OCI-LY3 (cell line): ENCODE data around the gene WBP1.
"Not testable (repeated sequence)": the region's sequence is repeated elsewhere in the genome, so short reads cannot be mapped to it uniquely, and the experiment has no call there.

Experiments used
- H2AFZ ChIP-seq: fragments of 200-600, 300-600 bp; shearing (Covaris generic); 2 replicates; pipeline ENCODE4 v1.6.0; 2014; ENCODE audit warnings: antibody characterized with exemption, low read depth, low read length
- H3K27ac ChIP-seq: fragments of 200-600, 300-600 bp; sonication (generic); 2 replicates; pipeline ENCODE4 v1.5.1; 2014; ENCODE audit warnings: mild to moderate bottlenecking, low read length, moderate library complexity, mixed read lengths
- H3K27me3 ChIP-seq: fragments of 200-600, 300-600 bp; sonication (generic); 2 replicates; pipeline ENCODE4 v1.6.1; 2014; ENCODE audit warnings: low read depth, low read length, mixed read lengths
- H3K36me3 ChIP-seq: fragments of 200-600, 300-600 bp; sonication (generic); replicated peaks from 2 replicates; pipeline ENCODE3; 2014; ENCODE audit warnings: low read depth, low read length, mixed read lengths
- H3K4me1 ChIP-seq: fragments of 300-600, 200-600 bp; sonication (generic); 2 replicates; pipeline ENCODE4 v1.6.1; 2014; ENCODE audit warnings: low read length, mixed read lengths
- H3K4me2 ChIP-seq: fragments of 200-600, 300-600 bp; sonication (generic); 2 replicates; pipeline ENCODE4 v1.6.1; 2014; ENCODE audit warnings: low read length, mixed read lengths
- H3K4me3 ChIP-seq: fragments of 300-600, 200-600 bp; sonication (generic); 2 replicates; pipeline ENCODE4 v1.5.1; 2014; ENCODE audit warnings: antibody characterized with exemption, mild to moderate bottlenecking, low read length, moderate library complexity
- H3K79me2 ChIP-seq: fragments of 300-600, 200-600 bp; shearing (Covaris generic); 2 replicates; pipeline ENCODE4 v1.6.1; 2014; ENCODE audit warnings: mild to moderate bottlenecking, low read length, mixed read lengths
- H3K9ac ChIP-seq: fragments of 300-600, 200-600 bp; shearing (Covaris generic); 2 replicates; pipeline ENCODE4 v1.6.0; 2014; ENCODE audit warnings: mild to moderate bottlenecking, low read length, moderate library complexity
- H3K9me3 ChIP-seq: fragments of 200-600, 300-600 bp; shearing (Covaris generic); 2 replicates; pipeline ENCODE4 v1.6.1; 2014; ENCODE audit warnings: low read length, mixed read lengths; ENCODE audit not compliant: insufficient read depth
- H4K20me1 ChIP-seq: fragments of 200-600, 300-600 bp; sonication (generic); 2 replicates; pipeline ENCODE4 v1.6.1; 2016; ENCODE audit warnings: low read length, mixed read lengths; ENCODE audit not compliant: insufficient read depth
- EZH2phosphoT487 ChIP-seq: fragments of 200-600 bp; shearing (Covaris generic); IDR thresholded peaks from 2 replicates; pipeline ENCODE4 v1.6.1; 2018; ENCODE audit warnings: antibody characterized with exemption, mixed run types, low read depth
- TF ChIP-seq, protein P1 (sequence below): fragments of 200-600, 300-600 bp; sonication (generic); IDR thresholded peaks from 2 replicates; pipeline ENCODE4 v1.5.1; 2014; ENCODE audit warnings: antibody characterized with exemption, low read length, low read depth

Gene WBP1

DNA sequence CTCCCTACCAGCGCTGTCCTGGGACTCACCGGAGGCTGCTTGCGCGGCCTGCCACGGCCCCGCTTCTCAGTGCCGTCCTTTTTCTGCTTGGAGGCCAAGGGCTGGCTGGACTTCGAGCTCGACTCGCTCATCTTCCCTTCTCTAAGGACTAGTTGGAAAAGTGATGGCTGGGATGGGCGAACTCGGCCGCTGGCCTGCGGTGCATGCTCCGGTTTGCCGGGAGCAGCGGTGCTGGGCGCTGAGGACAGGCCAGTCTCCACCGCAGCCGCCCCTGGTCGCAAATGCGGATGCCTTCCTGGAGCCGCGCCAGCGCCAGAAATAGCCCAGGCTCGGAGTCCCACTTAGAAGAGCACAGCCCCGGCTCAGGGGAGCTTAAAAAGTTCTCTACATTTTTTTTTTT is 39.9 kb upstream of the WBP1 start:
- no peak overlapping the region for H3K4me2 ChIP-seq
- H3K9ac ChIP-seq = no peak overlapping the region

DNA sequence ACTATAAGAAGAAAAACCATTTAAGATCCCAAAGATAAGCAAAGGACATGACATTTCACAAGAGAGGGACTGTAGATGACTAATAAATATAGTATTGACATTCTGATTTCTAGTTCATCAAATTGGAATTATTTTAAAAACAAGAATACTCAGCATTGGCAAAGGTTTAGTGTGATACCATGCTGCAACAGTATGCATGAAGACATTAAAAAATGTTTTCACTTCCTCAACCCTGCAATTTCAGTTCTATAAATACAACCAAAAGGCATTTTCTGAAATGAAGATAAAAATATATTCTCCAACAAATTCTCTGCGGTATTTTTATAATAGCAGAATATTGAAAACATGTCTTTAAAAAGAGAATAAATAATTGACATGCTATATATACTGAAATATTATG is 38.9 kb upstream of the WBP1 start:
- peaks cover 8% of the 10 kb centered on the region for H3K36me3 ChIP-seq
- H3K4me1 ChIP-seq = peaks cover 32% of the 10 kb centered on the region
- H3K27ac ChIP-seq = peak overlapping the region; percentile 31
- H3K4me3 ChIP-seq = peak overlapping the region; percentile 88
- H2AFZ ChIP-seq = no peak overlapping the region
- TF ChIP-seq EZH2phosphoT487 = no peak
- TF ChIP-seq, protein P1, sequence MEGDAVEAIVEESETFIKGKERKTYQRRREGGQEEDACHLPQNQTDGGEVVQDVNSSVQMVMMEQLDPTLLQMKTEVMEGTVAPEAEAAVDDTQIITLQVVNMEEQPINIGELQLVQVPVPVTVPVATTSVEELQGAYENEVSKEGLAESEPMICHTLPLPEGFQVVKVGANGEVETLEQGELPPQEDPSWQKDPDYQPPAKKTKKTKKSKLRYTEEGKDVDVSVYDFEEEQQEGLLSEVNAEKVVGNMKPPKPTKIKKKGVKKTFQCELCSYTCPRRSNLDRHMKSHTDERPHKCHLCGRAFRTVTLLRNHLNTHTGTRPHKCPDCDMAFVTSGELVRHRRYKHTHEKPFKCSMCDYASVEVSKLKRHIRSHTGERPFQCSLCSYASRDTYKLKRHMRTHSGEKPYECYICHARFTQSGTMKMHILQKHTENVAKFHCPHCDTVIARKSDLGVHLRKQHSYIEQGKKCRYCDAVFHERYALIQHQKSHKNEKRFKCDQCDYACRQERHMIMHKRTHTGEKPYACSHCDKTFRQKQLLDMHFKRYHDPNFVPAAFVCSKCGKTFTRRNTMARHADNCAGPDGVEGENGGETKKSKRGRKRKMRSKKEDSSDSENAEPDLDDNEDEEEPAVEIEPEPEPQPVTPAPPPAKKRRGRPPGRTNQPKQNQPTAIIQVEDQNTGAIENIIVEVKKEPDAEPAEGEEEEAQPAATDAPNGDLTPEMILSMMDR = no peak
- no peaks in the 10 kb centered on the region for H3K79me2 ChIP-seq
- no peaks in the 10 kb centered on the region for H3K9me3 ChIP-seq
- H3K27me3 ChIP-seq = no peaks in the 10 kb centered on the region
- H4K20me1 ChIP-seq = no peaks in the 10 kb centered on the region
- H3K4me2 ChIP-seq = peak overlapping the region; percentile 98
- 0 out of 2 replicates have a peak overlapping the region, but pooled peaks have one; percentile 15 for H3K9ac ChIP-seq

More for the DNA sequence above, 39.9 kb upstream of the WBP1 start:
- Histone ChIP-seq H3K27me3 (no peaks in the 10 kb centered on the region), H2AFZ (no peak overlapping the region), H3K27ac (no peak overlapping the region), H3K79me2 (no peaks in the 10 kb centered on the region), H3K36me3 (peaks cover 5% of the 10 kb centered on the region), H4K20me1 (no peaks in the 10 kb centered on the region), H3K9me3 (no peaks in the 10 kb centered on the region), H3K4me1 (peaks cover 32% of the 10 kb centered on the region), H3K4me3 (no peak overlapping the region)
- TF ChIP-seq EZH2phosphoT487 = no peak
- TF ChIP-seq, protein P1 = no peak

DNA sequence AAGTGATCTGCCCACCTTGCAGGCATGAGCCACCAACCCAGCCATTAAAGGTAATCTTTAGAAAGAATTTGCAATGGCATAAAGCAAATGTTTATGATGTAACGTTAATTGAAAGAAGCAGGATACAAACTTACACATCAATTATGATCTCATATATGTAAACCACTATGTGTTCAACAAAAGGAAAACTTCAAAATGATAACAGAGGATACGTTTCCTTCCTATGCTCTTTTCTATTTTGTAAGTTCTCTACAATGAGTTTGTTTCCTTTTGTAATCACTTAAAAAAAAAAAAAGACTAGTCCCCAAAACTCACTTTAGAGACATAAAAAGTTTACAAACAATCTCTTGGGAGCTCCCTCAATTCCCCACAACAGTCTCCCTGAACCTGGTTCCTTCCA is 38.2 kb upstream of the WBP1 start:
- Histone ChIP-seq H3K27ac (peak overlapping the region; percentile 31), H3K79me2 (no peaks in the 10 kb centered on the region), H3K9me3 (no peaks in the 10 kb centered on the region), H3K9ac (0 out of 2 replicates have a peak overlapping the region, but pooled peaks have one; percentile 15), H3K36me3 (peaks cover 14% of the 10 kb centered on the region), H3K4me1 (peaks cover 32% of the 10 kb centered on the region), H2AFZ (no peak overlapping the region), H3K27me3 (no peaks in the 10 kb centered on the region), H3K4me3 (peak overlapping the region; percentile 88), H4K20me1 (no peaks in the 10 kb centered on the region), H3K4me2 (peak overlapping the region; percentile 98)
- TF ChIP-seq EZH2phosphoT487 = no peak

DNA sequence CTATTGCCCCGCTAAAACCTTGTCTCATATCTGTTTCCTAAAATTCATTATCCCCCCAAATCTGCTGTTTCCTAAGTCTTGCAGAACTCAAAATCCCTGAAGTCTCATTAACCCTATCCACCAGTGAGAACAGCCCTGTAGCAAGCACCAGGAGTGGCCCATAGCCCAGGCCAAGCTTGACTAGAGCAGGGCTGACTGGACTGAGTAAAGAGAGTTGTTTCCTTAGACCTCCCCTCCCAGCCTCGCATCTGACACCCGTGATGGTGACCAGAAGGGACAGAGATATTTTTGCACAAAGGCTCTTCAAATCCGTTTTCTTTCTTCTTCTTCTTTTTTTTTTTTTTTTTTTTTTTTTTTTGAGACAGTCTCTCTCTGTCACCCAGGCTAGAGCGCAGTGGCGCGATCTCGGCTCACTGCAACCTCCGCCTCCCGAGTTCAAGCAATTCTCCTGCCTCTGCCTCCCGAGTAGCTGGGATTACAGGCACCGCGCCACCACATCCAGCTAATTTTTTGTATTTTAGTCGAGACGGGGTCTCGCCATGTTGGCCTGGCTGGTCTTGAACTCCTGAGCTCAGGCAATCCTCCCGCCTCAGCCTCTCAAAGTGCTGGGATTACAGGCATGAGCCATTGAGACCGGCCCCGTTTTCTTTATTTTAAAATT is 37.7 kb upstream of the WBP1 start:
- H4K20me1 ChIP-seq, H3K79me2 ChIP-seq, H3K9me3 ChIP-seq, H2AFZ ChIP-seq, H3K27me3 ChIP-seq: not testable (repeated sequence)
- peak overlapping the region; percentile 88 for H3K4me3 ChIP-seq
- peaks cover 32% of the 10 kb centered on the region for H3K4me1 ChIP-seq
- H3K4me2 ChIP-seq = peak overlapping the region; percentile 98
- H3K9ac ChIP-seq = peak overlapping the region; percentile 65
- H3K27ac ChIP-seq = peak overlapping the region; percentile 68
- peaks cover 18% of the 10 kb centered on the region for H3K36me3 ChIP-seq

DNA sequence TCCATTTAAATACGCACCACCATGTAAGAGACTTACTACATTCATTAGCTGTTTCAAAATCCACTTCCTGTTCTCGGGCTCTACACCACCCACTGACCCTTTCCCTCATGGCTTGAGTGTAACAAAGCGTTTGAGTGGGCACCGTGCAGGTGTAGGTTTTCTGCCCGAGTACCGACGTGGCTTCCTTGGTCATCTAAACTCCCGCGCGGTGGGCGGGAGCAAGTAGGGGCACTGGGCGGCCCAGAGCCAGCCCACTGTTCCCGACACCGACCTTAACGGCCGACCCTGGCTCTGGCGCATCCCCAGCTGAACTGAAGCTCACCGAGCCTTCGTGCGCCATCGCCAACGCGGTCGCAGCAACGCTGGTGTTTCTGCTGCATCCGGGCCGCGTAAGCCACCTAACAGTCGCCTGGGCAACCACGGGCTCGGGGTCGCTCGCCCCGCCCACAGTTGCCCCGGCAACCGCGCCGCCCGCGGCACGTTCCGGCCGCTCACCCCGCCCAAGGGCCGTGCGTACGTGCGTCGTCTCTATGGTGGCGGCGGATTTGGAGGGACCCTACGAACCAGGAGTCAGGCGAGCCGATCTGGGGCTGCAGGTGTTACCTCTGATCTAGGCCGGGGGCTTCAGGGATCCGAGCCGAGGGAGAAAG is 36.9 kb upstream of the WBP1 start, which contains the start of the genes C2orf81 and WDR54:
TSS of gene C2orf81 (minus strand) at position 399 of the 650 bp plus-strand sequence. CDS start at position 340, 59 bp downstream.
TSS of gene WDR54 (plus strand) at position 510 of the 650 bp plus-strand sequence. CDS start 424 bp downstream, outside the sequence.
- TF ChIP-seq, protein P1 = no peak
- TF ChIP-seq EZH2phosphoT487 = no peak
- H2AFZ ChIP-seq = peak within 1 kb of the TSS; percentile 63; the same call in 1 of the 2 replicates
- H4K20me1 ChIP-seq = no peaks in the 10 kb centered on the region

More for the DNA sequence above, 36.9 kb upstream of the WBP1 start, which contains the start of the genes C2orf81 and WDR54:
- Histone ChIP-seq H3K9me3 (no peaks in the 10 kb centered on the region), H3K27ac (peak within 1 kb of the TSS; percentile 68), H3K27me3 (no peaks in the 10 kb centered on the region), H3K4me2 (peak within 1 kb of the TSS; percentile 98), H3K79me2 (no peaks in the 10 kb centered on the region), H3K9ac (peak within 1 kb of the TSS; percentile 76), H3K4me1 (peaks cover 32% of the 10 kb centered on the region), H3K36me3 (peaks cover 24% of the 10 kb centered on the region), H3K4me3 (peak within 1 kb of the TSS; percentile 88)
